ENCODE measurements around the gene PCDHGB2.

DNA sequence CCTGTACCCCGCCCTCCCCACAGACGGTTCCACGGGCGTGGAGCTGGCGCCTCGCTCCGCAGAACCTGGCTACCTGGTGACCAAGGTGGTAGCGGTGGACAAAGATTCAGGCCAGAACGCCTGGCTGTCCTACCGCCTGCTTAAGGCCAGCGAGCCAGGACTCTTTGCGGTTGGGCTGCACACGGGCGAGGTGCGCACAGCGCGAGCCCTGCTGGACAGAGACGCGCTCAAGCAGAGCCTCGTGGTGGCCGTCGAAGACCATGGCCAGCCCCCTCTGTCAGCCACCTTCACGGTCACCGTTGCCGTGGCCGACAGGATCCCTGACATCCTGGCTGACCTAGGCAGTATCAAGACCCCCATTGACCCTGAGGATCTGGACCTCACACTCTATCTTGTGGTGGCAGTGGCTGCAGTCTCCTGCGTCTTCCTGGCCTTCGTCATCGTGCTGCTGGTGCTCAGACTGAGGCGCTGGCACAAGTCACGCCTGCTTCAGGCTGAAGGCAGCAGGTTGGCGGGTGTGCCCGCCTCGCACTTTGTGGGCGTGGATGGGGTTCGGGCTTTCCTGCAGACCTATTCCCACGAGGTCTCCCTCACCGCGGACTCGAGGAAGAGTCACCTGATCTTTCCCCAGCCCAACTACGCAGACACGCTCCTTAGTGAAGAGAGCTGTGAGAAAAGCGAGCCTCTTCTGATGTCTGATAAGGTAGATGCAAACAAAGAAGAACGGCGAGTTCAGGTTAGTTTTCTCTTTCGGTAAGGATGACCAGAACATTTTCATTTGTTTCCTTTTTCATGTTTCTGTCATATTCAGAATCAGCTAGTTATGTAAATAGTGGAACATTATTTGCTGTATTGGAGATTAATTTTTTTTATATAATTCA is 6.5 kb downstream of the PCDHGB2 start:
- TF ChIP-seq POLR2A (IDR thresholded peaks at IDR 0.05; ENCODE audit: low read length) (no peak), GATA1 (IDR thresholded peaks at IDR 0.05; ENCODE audit: low read depth, low read length) (no peak)

Measured in erythroblast (primary cell).